Right lung (tissue), 5 donors: ENCODE results near the gene CENPQ. TPM values are rescaled to one million over a fixed set of nuclear protein-coding genes. Genes with fewer than 3 reads are reported as not detected.

Experiments used
- DNase-seq, 2 donors: peaks; one replicate each; pipeline ENCODE4 v3.0.0-alpha.2; 2013
- polyA plus RNA-seq, 5 donors: library from polyadenylated mRNA; unstranded; fragments of 120-200 nt; gene quantifications; one replicate each; pipeline versions ENCODE4 v1.2.1 to v1.2.3, GENCODE V29; 2013; ENCODE audit warnings: inconsistent platforms in 1 of 5, low replicate concordance in 1 of 5; ENCODE audit not compliant: insufficient read length in 5 of 5, insufficient read depth in 1 of 5

CENPQ gene
- polyA plus RNA-seq, 5 donors: 9.4 to 21.1 (median 16.3) TPM

DNA sequence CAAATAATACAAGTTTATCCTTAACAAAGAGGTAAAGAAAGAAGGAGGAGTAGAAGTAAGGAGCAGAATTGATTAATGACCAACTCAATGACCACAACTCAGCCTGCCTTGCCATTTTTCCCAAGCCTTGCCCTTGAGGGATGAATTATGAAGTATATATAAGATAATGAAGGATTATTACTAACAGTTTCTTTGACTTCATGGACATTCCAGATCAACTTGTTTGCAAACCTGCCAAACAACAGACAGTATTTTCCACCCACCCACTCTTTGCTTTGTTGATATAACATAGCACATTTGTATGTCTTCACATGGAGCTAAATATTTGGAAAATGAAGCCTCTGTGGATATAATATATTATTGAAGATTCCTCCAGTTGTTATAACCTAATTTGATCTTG is 77.4 kb downstream of the CENPQ start:
- DNase-seq: no peak

DNA sequence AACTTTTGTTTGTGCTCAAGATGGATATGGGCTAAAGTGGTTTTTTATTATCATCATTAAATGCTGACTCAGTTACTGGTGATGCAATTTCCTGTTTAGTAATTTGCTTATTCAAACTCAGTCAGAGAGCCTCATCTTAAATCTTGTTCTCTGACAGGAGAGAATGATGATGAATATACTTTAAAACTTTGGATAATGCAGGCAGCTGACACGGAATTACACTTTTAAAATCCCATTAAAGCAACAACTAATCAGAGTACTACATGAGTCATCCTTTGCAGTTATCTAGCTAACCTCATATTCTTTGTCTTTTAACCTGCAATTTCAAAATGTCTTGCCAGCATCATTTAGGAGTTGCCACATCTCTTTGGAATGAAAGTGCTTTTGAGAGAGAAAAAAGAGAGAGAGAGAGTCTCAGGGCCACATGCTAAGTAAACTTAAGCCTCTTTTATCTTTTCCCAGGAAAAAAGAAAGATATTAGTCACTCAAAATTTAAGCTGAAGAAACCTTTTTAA is 78.1 kb downstream of the CENPQ start:
- DNase-seq: no peak

DNA sequence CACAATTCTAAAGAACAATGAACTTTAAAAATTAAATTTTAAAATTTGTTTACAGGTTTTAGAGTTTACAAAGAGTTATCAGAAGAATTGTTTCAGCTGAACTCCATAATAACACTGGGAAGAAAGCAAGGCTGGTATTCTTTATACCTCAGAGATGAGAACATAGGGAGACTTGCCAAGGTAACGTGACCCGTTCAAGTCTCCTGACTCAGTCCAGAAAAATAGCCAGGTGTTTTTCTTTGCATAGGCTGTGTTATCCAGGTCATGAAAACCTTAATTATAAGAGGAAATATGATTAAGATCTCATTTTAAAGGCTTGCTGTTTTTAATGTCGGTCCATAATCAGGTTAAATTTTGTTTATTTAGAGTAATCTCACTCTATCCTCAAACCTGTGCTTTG is 78.8 kb downstream of the CENPQ start:
- no peak for DNase-seq

Other genes starting within 250 kb of the CENPQ start
- gene MMUT, start 117 bp upstream of the CENPQ start, polyA plus RNA-seq: 10 to 100 TPM; 28.7 to 48.4 (median 37.0) TPM
- gene GLYATL3, start 36.6 kb downstream of the CENPQ start, polyA plus RNA-seq: not detected
- 1 to 10 TPM; 2.6 to 5.3 (median 3.9) TPM for gene C6orf141, start 87.3 kb downstream of the CENPQ start, polyA plus RNA-seq
- gene RHAG, start 173.5 kb downstream of the CENPQ start, polyA plus RNA-seq: 1 to 10 TPM; 1.7 to 6.7 (median 1.8) TPM